Prostate gland (tissue), 2 donors: ENCODE results near the gene TSSK6.

Experiments
- CTCF ChIP-seq, 4 experiments: fragments of 200-600 bp in 2 of 4; fragments of 450-650 bp in 2 of 4; sonication (generic) in 2 of 4; IDR thresholded peaks; 1 replicate in 3 of 4; 2 replicates in 1 of 4; pipeline ENCODE4 v1.5.1; 2016 to 2019; ENCODE audit warnings: antibody characterized with exemption in 4 of 4, mild to moderate bottlenecking in 2 of 4, moderate library complexity in 2 of 4
- POLR2A ChIP-seq: fragments of 450-650 bp; IDR thresholded peaks from one replicate; pipeline ENCODE4 v1.6.1; 2016; ENCODE audit warnings: antibody characterized with exemption, mild to moderate bottlenecking
- POLR2AphosphoS5 ChIP-seq: sonication (generic); formaldehyde crosslinking; IDR thresholded peaks from one replicate; pipeline ENCODE4 v1.6.1; 2017; ENCODE audit warnings: antibody characterized with exemption

- no peak for TF ChIP-seq POLR2A
- TF ChIP-seq CTCF (IDR thresholded peaks at IDR 0.05), result no peak
- no peak for TF ChIP-seq POLR2AphosphoS5
Observed at GRCh38 chr19:19545707-19546106, 30.4 kb upstream of the TSSK6 start.
